C4-2B (cell line): ENCODE measurements around the gene MAP1LC3B2.
A peak's percentile ranks its signal among the peaks of the same experiment; 100 is the strongest.

ENCODE experiments used
- H3K27ac ChIP-seq: fragments of 450-650 bp; 2 replicates; pipeline ENCODE4 v1.5.1; 2017
- ZFX ChIP-seq: fragments of 450-650 bp; IDR thresholded peaks from 2 replicates; pipeline ENCODE4 v1.6.1; 2017
- TF ChIP-seq, protein P1 (sequence below): fragments of 450-650 bp; conservative IDR thresholded peaks from 2 replicates; pipeline ENCODE4 v1.5.1; 2017; ENCODE audit warnings: mild to moderate bottlenecking

The MAP1LC3B2 gene

DNA sequence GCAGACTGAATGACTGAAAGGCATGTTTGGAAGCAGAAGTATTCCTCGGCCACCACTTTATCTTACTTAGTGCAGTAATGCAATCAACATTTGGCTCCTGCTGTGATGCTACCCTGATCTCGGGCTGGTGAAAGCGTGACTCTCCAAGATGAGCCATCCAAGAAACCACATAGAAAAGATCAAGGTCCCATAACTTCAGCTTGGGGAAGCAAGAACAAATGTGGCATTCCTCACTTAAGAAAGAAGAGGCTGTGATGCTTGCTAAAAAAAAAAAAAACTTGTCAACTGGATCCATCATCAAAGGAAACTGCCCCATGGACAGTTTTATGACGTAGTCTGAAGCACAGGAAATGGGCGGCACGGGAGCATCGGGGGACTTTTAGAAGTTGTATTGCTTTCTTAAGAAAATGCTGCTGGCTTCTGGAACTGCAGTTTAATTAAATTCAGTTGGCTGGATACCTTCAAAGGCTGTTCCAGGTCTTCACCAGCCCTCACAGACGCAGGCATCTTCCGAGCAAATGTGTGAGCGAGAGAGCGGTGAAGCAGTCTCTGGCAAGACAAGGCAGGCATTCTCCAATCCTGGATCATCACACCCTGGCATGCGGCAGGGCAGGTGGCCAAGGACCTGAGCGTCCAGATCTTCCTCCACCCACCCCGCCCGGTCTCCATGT, 38.2 kb upstream of the MAP1LC3B2 start:
- no peak for TF ChIP-seq ZFX
- TF ChIP-seq, protein P1, sequence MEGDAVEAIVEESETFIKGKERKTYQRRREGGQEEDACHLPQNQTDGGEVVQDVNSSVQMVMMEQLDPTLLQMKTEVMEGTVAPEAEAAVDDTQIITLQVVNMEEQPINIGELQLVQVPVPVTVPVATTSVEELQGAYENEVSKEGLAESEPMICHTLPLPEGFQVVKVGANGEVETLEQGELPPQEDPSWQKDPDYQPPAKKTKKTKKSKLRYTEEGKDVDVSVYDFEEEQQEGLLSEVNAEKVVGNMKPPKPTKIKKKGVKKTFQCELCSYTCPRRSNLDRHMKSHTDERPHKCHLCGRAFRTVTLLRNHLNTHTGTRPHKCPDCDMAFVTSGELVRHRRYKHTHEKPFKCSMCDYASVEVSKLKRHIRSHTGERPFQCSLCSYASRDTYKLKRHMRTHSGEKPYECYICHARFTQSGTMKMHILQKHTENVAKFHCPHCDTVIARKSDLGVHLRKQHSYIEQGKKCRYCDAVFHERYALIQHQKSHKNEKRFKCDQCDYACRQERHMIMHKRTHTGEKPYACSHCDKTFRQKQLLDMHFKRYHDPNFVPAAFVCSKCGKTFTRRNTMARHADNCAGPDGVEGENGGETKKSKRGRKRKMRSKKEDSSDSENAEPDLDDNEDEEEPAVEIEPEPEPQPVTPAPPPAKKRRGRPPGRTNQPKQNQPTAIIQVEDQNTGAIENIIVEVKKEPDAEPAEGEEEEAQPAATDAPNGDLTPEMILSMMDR, result no peak
- no peak overlapping the region for H3K27ac ChIP-seq

DNA sequence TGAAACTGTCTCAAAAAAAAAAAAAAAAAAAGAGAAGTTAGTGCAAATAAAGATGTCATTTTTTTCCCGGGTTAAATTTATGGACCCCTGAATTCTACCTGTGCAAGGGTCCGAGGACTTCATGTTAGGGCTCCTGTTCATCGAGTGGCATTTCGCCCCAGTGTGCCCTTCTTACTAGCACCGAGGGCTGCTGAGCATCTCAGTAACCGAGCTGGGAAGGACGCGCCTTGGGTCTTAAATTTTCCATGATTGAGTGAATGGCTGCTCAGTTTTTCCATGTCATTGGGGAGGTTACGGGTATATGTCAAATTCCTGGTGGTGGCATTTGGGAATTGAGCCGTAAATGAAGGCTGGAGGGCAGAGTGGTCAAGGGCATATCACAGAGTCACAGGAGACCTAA, 34.9 kb upstream of the MAP1LC3B2 start:
- TF ChIP-seq ZFX, result no peak
- TF ChIP-seq, protein P1, result no peak
- H3K27ac ChIP-seq, result no peak overlapping the region

DNA sequence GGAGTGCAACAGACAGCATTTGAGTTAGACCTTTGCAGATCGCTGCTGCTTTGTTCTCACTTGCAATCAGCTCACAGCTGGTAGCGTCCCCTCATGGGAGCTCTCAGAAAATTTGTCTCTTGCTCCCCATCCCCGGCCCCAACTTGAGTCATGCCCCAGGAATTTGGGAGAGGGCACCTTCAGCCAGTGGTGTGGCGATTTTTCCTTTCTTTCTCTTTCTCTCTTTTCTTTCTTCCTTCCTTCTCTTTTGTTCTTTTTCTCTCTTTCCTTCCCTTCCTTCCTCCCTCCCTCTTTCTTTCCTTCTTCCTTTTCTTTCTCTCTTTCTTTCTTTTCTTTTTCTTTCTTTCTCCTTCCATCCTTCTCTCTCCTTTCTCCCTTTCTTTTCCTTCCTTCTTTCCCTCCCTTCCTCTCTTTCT, 34.2 kb upstream of the MAP1LC3B2 start:
- no peak overlapping the region for H3K27ac ChIP-seq
- TF ChIP-seq, protein P1, result no peak
- TF ChIP-seq ZFX, result no peak

DNA sequence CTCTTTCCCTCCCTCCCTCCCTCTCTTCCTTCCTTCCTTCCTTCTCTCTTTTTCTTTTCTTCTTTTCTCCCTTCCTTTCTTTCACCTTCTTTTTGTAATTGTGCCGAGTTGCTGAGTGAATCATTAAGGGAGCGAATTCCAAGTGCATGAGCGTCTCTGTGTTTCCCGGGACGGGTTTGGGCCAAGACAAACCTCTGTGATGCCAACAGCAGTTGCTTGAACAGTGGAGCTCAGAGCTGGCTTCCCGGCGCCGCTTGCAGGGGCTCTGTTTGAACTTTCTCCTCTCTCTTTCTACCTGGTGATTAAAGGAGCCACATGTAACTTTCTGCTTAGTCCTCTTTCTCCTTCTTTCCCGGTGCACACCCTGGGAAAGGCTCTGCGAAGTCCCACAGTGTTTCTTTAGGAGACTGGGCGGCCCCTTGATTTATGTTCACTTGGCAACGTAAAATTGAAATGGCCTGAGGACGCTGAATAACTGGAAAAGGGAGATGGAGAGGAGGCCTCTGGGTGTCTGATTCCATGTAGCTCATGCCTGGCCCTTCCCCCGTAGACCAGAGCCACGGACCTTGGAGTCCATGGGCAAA, 33.7 kb upstream of the MAP1LC3B2 start:
- TF ChIP-seq, protein P1, result no peak
- no peak for TF ChIP-seq ZFX
- peak overlapping the region; percentile 41 for H3K27ac ChIP-seq

DNA sequence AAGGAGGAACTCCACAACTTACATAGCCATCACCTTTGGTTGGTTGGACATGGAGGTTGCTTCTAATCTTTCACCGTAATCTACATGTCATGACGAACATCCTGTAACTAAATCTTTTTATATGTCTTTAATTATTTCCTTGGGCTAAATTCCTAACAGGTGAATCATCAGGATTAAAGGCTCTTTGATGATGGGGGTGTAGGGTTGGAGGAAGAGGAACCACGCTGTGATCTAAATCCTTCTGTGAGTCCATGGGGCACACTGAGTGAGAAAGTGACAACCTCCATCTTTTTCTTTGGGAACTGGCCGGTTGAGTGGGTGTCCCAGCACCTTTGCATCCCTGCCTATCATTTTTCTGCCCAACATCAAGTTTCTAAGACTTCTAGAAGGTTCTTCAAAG, 31.1 kb upstream of the MAP1LC3B2 start:
- TF ChIP-seq, protein P1, result no peak
- no peak for TF ChIP-seq ZFX
- H3K27ac ChIP-seq, result no peak overlapping the region; the same call in 1 of the 2 replicates

DNA sequence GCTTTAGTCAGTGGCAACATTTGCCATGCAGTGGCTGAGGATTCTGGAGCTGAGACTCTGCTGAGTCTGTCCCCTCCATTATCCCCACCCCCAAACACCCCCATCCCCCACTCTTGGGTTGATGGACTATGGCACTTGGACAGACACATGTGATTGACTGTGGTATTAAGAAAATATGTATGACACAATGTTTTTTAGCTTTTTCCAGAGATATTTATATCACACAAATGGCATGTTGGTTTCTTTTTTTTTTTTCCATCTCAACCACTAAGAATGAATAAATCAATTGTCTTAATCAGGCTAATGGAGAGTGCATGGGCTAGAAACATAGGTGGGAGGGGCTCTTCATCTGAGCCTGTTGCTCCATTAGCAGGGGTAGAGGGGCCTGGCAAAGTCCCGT, 30.7 kb upstream of the MAP1LC3B2 start:
- no peak for TF ChIP-seq ZFX
- TF ChIP-seq, protein P1, result no peak
- peak overlapping the region; percentile 50; the same call in 1 of the 2 replicates for H3K27ac ChIP-seq

DNA sequence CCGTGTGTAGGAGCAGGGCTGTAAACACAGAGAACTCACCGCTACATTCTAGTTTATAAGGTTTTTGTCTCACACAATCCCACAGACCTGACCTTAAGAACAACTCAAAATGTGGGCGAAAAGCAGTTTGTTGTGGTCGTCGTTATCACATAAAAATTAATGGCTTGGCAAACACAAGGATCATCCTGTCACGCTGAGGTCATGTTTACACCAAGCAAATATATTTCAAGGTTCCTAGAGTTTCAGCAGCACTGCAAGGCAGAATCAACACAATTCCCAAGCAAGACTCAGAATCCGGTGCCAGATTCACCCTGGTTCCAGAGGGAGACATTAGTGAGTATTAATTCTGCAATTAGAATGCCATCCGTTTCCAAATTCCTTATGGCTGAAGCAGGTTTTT, 30.1 kb upstream of the MAP1LC3B2 start:
- peak overlapping the region; percentile 50 for H3K27ac ChIP-seq

More for the DNA sequence above, 30.1 kb upstream of the MAP1LC3B2 start:
- TF ChIP-seq ZFX, result no peak
- TF ChIP-seq, protein P1, result no peak
